ENCODE data around the gene AREL1. TPM values are rescaled to one million over a fixed set of nuclear protein-coding genes. Genes with fewer than 3 reads are reported as not detected.

The AREL1 gene
- total RNA-seq, 1 donor from 2014 or later, result 54.6 TPM

DNA sequence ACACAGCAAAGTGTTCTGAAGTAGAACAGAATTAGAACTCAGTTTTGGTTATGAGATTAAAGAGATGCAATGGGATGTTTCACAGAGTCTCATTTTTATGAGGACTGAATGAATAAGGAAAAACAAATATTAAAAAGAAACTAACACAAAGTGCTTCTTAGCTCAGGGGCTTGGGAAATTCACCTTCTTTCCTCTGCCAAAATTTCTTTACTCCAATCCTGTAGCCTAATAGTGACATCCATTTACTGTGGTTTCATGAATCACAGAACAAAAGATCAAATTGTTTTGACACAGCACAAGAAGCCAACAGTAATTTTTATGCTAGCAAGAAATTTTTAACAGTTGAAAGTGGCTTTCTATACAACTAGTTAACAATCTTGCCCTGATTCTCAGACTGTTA is 37.7 kb downstream of the AREL1 start:
- no peaks in the 10 kb centered on the region for H4K20me1 ChIP-seq (ENCODE audit: insufficient read depth, low read length)
- H3K4me3 ChIP-seq (ENCODE audit: insufficient read depth, low read depth, low read length), result no peak overlapping the region
- H3K79me2 ChIP-seq (ENCODE audit: insufficient read depth, low read length), result no peaks in the 10 kb centered on the region
- H3K9me3 ChIP-seq (ENCODE audit: insufficient read depth, low read depth, low read length), result no peaks in the 10 kb centered on the region
- no peaks in the 10 kb centered on the region for H3K27me3 Mint-ChIP-seq (ENCODE audit: low read depth, unreplicated experiment)
- no peak overlapping the region for H3K9ac ChIP-seq (ENCODE audit: low read length)
- no peaks in the 10 kb centered on the region for H3K27me3 ChIP-seq (ENCODE audit: insufficient read depth, low read length)
- peaks cover 39% of the 10 kb centered on the region for H3K36me3 ChIP-seq (ENCODE audit: insufficient read depth, low read length)
- H3K4me1 ChIP-seq (ENCODE audit: insufficient read depth, low read length), result peaks cover 18% of the 10 kb centered on the region
- no peaks in the 10 kb centered on the region for H3K9me3 Mint-ChIP-seq (ENCODE audit: unreplicated experiment)
- no peak overlapping the region for H3K27ac Mint-ChIP-seq (ENCODE audit: unreplicated experiment)
- no peak overlapping the region for H3K4me2 ChIP-seq (ENCODE audit: low read length)
- H3K27ac ChIP-seq (ENCODE audit: low read depth, low read length), result no peak overlapping the region
- no peak for TF ChIP-seq CTCF (IDR thresholded peaks at IDR 0.05; ENCODE audit: insufficient read depth, low read depth, low read length)
- TF ChIP-seq EZH2 (IDR thresholded peaks at IDR 0.05; ENCODE audit: insufficient read depth, low read length), result no peak
- no peak overlapping the region for H3K4me3 Mint-ChIP-seq (ENCODE audit: unreplicated experiment)
- FAIRE-seq (no peak), DNase-seq (ENCODE audit: low read depth) (no peak)
- H3K4me1 Mint-ChIP-seq (ENCODE audit: low read depth, unreplicated experiment), result peaks cover 18% of the 10 kb centered on the region
- no peak overlapping the region for H2AFZ ChIP-seq (ENCODE audit: low read depth, low read length)
- peaks cover 23% of the 10 kb centered on the region for H3K36me3 Mint-ChIP-seq (ENCODE audit: low read depth, unreplicated experiment)

DNA sequence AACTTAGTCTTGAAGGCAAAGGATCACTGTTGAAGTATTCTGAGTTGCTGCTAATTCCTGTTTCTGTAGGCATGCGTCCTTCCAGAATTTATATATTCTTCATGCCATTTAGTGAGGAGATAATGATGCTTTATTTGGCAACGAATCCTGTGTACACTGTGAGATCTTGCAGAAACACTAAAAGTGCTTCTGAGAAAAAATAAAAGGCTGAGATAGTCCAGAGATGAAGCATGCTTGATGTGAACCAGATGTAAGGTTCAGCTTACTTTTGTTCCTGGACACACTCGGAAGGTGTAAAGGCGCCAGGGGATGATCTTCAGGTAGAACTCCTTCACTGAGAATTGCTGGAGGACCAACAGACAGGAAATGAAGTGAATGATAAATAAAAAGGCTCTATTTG is 39.1 kb downstream of the AREL1 start:
- Histone ChIP-seq H3K9ac (ENCODE audit: low read length) (no peak overlapping the region), H3K4me2 (ENCODE audit: low read length) (no peak overlapping the region), H3K27me3 (ENCODE audit: insufficient read depth, low read length) (no peaks in the 10 kb centered on the region), H2AFZ (ENCODE audit: low read depth, low read length) (no peak overlapping the region), H3K79me2 (ENCODE audit: insufficient read depth, low read length) (no peaks in the 10 kb centered on the region), H3K4me1 (ENCODE audit: insufficient read depth, low read length) (peaks cover 18% of the 10 kb centered on the region), H3K27ac (ENCODE audit: low read depth, low read length) (no peak overlapping the region), H4K20me1 (ENCODE audit: insufficient read depth, low read length) (no peaks in the 10 kb centered on the region), H3K36me3 (ENCODE audit: insufficient read depth, low read length) (peaks cover 50% of the 10 kb centered on the region), H3K9me3 (ENCODE audit: insufficient read depth, low read depth, low read length) (no peaks in the 10 kb centered on the region), H3K4me3 (ENCODE audit: insufficient read depth, low read depth, low read length) (no peak overlapping the region)
- FAIRE-seq (no peak), DNase-seq (ENCODE audit: low read depth) (no peak)
- Mint-ChIP-seq H3K4me1 (ENCODE audit: low read depth, unreplicated experiment) (peaks cover 18% of the 10 kb centered on the region), H3K9me3 (ENCODE audit: unreplicated experiment) (no peaks in the 10 kb centered on the region), H3K27ac (ENCODE audit: unreplicated experiment) (no peak overlapping the region), H3K27me3 (ENCODE audit: low read depth, unreplicated experiment) (no peaks in the 10 kb centered on the region), H3K4me3 (ENCODE audit: unreplicated experiment) (no peak overlapping the region), H3K36me3 (ENCODE audit: low read depth, unreplicated experiment) (peaks cover 33% of the 10 kb centered on the region)
- no peak for TF ChIP-seq CTCF (IDR thresholded peaks at IDR 0.05; ENCODE audit: insufficient read depth, low read depth, low read length)
- TF ChIP-seq EZH2 (IDR thresholded peaks at IDR 0.05; ENCODE audit: insufficient read depth, low read length), result no peak

DNA sequence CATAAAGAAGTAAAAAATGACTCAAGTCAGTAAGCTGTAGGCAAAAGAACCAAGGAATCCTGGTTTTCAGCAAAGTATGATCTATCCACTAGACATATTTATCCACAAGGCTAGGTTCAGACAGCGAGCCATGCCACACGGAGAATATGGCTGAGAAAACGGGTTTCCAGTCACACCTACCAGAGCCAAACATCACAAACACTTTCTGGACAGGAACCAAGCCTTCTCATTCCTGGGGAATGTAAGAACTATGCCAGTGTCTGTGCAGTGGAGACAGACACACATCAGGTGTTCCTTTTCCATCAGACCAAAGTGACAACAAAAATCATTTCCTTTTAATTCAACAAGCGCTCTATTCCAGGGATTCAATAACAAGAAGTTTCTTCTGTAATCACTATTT is 41.1 kb downstream of the AREL1 start:
- peak; percentile 81 for DNase-seq (ENCODE audit: low read depth)
- Mint-ChIP-seq H3K27ac (ENCODE audit: unreplicated experiment) (peak overlapping the region; percentile 49), H3K4me3 (ENCODE audit: unreplicated experiment) (no peak overlapping the region), H3K4me1 (ENCODE audit: low read depth, unreplicated experiment) (peaks cover 25% of the 10 kb centered on the region), H3K36me3 (ENCODE audit: low read depth, unreplicated experiment) (peaks cover 38% of the 10 kb centered on the region), H3K9me3 (ENCODE audit: unreplicated experiment) (no peaks in the 10 kb centered on the region), H3K27me3 (ENCODE audit: low read depth, unreplicated experiment) (no peaks in the 10 kb centered on the region)
- TF ChIP-seq EZH2 (IDR thresholded peaks at IDR 0.05; ENCODE audit: insufficient read depth, low read length) (no peak), CTCF (IDR thresholded peaks at IDR 0.05; ENCODE audit: insufficient read depth, low read depth, low read length) (no peak)
- FAIRE-seq, result peak; percentile 83
- Histone ChIP-seq H3K27me3 (ENCODE audit: insufficient read depth, low read length) (no peaks in the 10 kb centered on the region), H4K20me1 (ENCODE audit: insufficient read depth, low read length) (no peaks in the 10 kb centered on the region), H3K9me3 (ENCODE audit: insufficient read depth, low read depth, low read length) (no peaks in the 10 kb centered on the region), H3K4me1 (ENCODE audit: insufficient read depth, low read length) (peaks cover 31% of the 10 kb centered on the region), H3K79me2 (ENCODE audit: insufficient read depth, low read length) (no peaks in the 10 kb centered on the region), H3K27ac (ENCODE audit: low read depth, low read length) (peak overlapping the region; percentile 82), H3K36me3 (ENCODE audit: insufficient read depth, low read length) (peaks cover 55% of the 10 kb centered on the region), H2AFZ (ENCODE audit: low read depth, low read length) (no peak overlapping the region), H3K4me3 (ENCODE audit: insufficient read depth, low read depth, low read length) (no peak overlapping the region), H3K9ac (ENCODE audit: low read length) (peak overlapping the region; percentile 59), H3K4me2 (ENCODE audit: low read length) (peak overlapping the region; percentile 73)

All from astrocyte (in vitro differentiated cells and primary cell).